Measurements from ENCODE around the gene B3GLCT.
"Not testable (repeated sequence)": the region's sequence is repeated elsewhere in the genome, so short reads cannot be mapped to it uniquely, and the experiment has no call there.

The B3GLCT gene

DNA sequence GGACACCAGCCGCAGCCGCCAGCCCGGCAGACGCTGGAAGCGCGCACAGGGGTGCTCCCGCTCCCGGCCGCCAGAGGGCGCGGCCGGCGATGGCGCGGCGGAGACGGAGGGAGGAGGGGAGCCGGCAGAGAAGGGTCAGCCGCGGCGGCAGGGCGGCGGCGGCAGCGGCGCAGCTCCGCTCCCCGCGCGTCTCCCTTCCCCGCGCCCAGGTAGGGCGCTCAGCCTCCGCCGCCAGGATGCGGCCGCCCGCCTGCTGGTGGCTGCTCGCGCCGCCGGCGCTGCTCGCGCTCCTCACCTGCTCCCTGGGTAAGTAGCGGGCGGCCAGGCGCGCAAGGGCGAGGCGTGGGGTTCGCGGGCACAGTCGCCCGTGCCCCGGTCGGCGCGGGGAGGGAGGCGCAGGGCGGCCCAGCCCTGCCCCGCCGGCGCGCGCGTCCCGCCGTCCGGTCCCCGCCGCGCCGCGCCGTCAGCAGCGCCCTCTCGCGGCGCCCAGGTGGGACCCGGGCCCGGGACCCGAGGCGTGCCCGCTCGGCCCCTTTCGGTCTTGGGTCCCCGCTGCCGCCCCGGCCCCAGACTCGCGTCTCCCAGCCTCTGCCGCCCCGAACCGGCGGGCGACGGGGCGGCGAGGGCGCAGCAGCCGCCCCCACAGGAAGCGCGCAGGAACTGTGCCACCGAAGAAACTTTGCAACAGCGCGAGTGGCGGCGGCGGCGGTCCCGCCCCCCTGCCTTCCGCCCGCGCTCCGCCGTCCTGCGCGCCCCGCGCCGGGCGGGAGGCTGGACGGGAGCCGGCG, at the start of gene B3GLCT:
Gene B3GLCT (plus strand): TSS at position 127 of the 788 bp plus-strand sequence. CDS start 110 bp downstream, at position 237.
- peak; percentile 81 to 86 for DNase-seq

DNA sequence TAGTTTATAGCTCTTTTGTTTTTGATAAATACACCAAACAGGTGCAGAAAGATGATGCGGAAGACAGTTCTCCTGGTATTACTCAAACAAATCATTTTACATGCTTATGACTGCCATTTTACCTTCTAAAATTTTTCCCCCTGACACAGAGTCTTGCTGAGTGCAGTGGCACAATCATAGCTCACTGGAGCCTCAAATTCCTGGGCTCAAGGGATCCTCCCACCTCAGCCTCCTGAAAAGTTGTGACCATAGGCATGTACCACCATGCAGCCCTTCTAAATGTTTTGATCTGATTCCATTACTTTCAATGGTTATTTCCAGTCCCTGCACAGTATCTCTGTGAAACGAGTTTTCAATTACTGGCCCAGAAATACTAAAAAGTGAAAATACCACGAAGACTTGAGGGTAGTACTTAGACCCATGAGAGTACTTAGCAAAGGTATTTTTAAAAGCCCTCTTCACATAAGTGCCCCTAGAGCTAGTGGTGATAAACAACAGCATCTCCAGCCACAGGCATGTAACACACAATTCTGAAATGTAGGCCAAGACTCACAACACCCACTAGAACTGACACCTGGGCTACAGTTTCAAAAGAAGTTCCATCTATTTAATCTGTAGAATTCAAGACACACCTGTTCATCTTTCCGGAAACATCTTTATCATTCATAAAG, 49.3 kb upstream of the B3GLCT start:
- no peak for DNase-seq

- DNase-seq = no peak
Observed at GRCh38 chr13:31151837-31152236, 47.9 kb upstream of the B3GLCT start.

DNA sequence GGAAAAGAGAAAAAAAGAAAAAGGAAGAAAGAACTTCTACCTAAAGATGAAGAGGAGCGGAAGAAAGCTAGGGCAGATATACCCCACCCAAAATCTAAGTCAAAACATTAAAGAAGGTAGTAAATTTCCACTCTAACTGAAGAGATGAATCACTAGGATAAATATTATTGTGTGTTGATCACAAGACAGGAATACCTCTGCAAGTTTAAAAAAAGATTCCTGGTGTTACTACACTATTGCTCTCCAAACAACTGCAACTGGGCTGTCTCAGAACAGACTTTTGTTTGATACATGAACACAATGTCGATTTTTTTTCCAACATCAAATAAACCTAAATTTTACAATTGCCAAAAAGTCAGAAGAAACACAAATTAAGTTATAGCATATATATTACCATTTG, 44.8 kb upstream of the B3GLCT start:
- no peak for DNase-seq

GRCh38 chr13:31159306-31159705, 40.5 kb upstream of the B3GLCT start:
- no peak for DNase-seq

- peak; percentile 56 to 65 for DNase-seq
Observed at GRCh38 chr13:31160857-31161556, 38.8 kb upstream of the B3GLCT start.

DNA sequence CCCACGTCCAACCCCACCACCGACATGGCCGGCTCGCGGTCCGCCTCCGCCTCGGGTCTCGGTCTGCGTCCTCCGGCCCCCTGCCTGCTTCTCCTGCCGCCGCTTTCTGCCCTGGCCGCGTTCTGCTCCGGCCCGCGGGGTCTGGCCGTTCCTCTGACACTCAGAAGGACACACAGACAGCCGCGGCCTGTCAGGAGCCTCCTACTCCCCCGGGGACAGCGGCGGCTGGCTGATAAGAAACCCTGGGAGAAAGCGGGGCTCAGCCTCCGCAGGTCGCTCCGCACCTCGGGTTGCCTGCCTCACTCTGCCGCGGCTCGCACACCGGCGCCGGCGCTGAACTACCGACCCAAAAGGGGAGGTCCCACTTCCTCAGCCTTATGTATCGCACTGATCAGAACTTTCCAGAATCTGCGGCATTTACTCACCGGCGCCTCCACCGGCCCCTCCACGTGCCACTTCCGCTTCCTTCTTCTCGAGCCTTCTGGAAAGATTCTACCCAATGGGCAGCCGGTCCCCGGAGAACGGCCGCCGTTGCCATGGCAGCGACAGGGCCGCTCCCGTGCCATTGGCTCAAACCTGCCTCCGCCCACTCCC, 38.1 kb upstream of the B3GLCT start, which contains the start of gene HSPH1:
Gene HSPH1 (minus strand): TSS at position 348 of the 594 bp plus-strand sequence. CDS start 322 bp downstream, at position 26.
- peak; percentile 99 for DNase-seq

DNA sequence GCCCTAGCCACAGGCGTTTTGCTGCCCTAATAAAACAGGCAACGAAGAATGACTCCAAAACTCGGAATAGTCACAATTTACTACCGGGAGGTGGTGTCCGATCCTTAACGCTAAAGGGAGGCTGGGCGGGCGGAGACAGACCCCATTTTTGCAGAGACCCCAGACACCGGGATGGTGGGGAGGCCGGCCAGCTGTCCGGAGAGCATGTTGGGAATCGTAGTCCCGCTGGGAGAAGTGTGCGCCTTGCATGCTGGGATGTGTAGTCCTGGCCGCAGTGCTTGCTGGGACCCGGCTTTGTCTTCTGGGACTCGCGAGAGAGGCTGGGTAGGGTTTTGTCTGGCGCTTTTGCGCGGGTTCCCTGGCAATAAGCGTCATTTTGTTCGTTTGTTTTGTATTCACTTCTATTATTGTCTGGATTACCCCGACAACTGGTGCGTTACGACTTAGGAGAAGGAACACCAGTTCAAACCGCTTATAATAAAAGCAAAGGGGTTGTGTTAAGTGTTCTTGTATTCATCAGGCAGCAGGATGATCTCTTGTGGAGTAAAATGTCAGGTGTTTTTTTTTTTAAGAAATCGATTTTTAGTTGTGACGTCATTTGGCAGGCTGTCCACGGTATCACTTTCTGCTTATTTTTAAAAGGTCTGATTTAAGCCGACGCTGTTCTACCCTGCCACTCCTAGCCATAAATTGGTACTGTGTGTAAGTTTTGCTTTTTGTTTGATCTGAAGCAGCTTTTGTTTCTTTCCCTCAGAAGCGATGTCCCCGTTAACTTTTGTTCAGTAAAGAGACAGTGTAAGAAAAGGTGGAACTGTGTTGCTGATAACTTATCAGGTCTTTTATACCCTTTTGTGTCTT, 37.4 kb upstream of the B3GLCT start:
- peak; percentile 98 to 99 for DNase-seq

DNA sequence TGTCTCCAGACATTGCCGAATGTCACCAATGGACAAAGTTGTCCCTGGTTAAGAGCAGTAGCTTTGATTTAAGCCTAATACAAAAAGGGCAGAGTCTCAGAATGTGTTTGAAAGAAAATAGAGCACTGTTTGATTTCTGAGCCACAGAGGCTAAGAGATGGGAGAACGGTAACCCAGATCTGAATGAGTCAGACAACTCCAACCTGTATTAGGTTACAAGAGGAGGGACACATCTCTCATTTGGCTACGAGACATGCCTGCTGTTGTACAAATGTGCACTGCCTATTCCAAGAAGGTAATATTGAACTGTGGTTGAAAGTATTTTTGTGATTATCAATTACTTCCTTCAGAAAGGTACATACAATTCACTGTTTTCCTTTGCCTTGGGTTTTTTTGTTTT, 33.2 kb upstream of the B3GLCT start:
- DNase-seq = no peak

- DNase-seq = no peak
Observed at GRCh38 chr13:31167490-31167889, 32.3 kb upstream of the B3GLCT start.

GRCh38 chr13:31168166-31168565, 31.6 kb upstream of the B3GLCT start:
- no peak for DNase-seq

- DNase-seq = no peak
Observed at GRCh38 chr13:31168736-31169135, 31.0 kb upstream of the B3GLCT start.

DNA sequence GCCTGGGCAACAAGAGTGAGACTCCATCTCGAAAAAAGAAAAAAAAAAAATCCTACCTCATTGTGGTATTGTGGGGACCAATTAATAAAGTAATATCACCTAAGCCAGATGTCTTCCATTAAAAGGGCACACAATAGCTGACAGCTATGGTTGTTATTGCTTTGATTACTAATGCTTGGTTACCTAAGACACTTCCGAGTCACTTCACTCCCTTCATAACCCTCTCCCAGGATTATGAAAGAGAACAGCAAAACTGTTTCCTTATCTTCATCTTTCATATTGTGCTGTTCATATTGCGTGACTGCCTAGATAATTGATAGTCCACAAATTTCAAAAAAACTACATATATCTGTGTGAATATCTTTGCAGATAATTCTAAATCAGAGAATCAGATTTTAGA, 27.8 kb upstream of the B3GLCT start:
- DNase-seq = no peak

DNA sequence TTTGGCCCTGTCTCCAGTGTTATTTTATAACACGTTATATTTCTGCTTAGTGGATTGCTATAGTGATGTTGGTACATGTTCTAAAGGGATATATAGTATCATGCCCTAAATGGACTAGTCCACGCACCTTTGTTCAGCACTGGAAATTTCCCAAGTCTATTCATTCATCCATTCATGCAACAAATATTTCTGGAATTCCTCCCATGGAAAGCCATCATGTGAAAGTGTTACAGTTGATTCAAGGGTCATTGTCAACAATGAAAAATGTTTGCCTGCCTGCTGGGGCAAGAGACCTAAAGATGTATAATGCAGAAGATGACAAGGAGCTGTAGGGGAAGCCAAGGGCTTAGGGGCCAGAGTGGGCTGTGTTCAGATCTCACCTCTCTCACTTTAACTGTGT, 27.2 kb upstream of the B3GLCT start:
- no peak for DNase-seq

DNA sequence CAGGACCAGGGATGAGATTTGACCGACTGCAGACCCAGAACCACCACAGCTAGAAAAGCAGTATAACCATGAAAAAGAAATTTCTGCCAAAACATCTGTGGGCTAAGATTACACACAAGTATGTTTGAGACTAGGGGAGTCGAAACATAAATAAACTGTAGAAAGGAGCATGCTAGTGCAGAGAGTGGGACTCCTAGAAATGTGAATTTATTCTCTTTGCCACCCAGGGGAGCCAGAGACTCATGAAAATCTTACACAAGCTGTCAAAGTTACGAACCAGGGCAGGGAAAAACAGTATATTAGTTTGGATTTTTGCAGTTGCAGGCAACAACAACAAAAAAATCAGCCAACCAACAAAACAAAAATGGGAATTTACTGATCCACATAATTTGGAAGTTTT, 25.8 kb upstream of the B3GLCT start:
- no peak for DNase-seq

GRCh38 chr13:31175847-31176532, 23.8 kb upstream of the B3GLCT start:
- no peak for DNase-seq

DNA sequence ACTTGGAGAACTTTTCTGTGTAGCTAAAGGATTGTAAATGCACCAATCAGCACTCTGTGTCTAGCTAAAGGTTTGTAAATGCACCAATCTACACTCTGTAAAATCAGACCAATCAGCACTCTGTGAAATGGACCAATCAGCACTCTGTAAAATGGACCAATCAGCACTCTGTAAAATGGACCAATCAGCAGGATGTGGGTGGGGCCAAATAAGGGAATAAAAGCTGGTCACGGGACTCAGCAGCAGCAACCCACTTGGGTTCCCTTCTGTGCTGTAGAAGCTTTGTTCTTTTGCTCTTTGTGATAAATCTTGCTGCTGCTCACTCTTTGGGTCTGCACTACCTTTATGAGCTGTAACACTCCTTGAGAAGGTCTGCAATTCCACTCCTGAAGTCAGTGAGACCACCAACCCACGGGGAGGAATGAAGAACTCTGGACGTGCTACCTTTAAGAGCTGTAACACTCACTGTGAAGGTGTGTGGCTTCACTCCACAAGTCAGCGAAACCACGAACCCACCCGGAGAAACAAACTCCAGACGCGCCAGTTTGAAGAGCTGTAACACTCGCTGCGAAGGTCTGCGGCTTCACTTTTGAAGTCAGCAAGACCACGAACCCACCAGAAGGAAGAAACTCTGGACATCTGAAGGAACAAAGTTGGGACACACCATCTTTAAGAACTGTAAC, 21.8 kb upstream of the B3GLCT start:
- not testable (repeated sequence) for DNase-seq

GRCh38 chr13:31179241-31179640, 20.5 kb upstream of the B3GLCT start:
- DNase-seq = no peak

DNA sequence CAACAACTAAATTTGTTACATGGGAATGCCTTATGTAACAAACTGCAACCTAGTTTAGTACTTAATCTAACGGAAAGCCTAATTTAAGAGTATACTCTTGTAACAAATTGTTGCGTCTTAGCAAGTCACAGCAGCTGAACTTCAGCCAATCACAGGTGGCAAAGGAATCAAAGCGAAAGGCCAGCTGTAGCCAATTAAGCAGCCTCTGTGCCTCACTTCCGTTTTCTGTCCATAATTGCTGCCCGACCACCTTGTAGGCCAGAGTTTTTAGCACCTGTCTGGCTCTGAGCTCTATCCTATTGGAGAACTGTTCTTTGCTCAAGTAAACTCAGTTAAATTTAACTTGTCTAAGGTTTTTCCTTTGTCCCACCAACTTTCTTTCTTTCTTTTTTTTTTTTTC, 20.0 kb upstream of the B3GLCT start:
- no peak for DNase-seq

- no peak for DNase-seq
Observed at GRCh38 chr13:31182987-31183386, 16.8 kb upstream of the B3GLCT start.

DNA sequence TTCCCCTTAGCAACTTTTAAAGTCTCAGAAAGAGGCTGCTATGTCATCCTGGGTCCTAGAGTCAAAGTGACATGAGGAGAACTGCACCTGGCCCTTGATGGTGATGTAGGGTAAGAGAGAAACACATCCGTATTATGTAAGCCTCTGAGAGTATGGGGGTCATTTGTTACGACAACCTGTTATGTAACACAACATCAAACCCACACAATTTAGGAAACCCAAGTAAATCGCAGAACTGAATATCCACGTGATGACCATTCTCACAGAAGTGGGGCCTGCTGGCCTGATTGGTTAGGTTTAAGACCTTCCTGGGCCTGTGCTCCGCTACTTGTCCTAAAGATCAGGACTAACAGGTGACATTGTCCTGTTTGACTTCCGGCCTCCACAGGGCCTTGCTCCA, 15.3 kb upstream of the B3GLCT start:
- DNase-seq = no peak

Data from CD4-positive, alpha-beta T cell treated with Interferon alpha-2 for 1 hour (primary cell).